WTC11 (cell line): Measurements from ENCODE around the gene FOXG1.

ENCODE experiments used
- MXD4 ChIP-seq: fragments of 250-450 bp; sonication (Bioruptor Pico); IDR thresholded peaks from 2 replicates; pipeline ENCODE4 v1.8.0; 2021; ENCODE audit warnings: mild to moderate bottlenecking, moderate library complexity, borderline replicate concordance
- TF ChIP-seq, protein P1 (sequence below): fragments of 200-600 bp; IDR thresholded peaks from 2 replicates; pipeline ENCODE4 v1.8.0; 2022; ENCODE audit warnings: antibody characterized with exemption

DNA sequence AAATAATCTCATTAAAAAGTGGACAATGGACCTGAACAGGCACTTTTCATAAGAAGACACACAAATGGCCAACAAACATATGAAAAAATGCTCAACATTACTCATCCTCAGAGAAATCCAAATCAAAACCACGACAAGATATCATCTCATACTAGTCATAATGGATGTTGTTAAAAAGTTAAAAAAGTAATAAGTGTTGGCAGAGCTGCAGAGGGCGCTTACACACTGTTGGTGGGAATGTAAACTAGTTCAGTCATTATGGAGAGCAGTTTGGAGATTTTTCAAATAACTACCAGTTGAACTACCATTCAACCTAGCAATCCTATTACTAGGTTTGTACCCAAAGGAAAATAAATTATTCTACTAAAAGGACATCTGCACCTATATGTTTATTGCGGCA lies 47.2 kb downstream of the FOXG1 start:
- TF ChIP-seq, protein P1, sequence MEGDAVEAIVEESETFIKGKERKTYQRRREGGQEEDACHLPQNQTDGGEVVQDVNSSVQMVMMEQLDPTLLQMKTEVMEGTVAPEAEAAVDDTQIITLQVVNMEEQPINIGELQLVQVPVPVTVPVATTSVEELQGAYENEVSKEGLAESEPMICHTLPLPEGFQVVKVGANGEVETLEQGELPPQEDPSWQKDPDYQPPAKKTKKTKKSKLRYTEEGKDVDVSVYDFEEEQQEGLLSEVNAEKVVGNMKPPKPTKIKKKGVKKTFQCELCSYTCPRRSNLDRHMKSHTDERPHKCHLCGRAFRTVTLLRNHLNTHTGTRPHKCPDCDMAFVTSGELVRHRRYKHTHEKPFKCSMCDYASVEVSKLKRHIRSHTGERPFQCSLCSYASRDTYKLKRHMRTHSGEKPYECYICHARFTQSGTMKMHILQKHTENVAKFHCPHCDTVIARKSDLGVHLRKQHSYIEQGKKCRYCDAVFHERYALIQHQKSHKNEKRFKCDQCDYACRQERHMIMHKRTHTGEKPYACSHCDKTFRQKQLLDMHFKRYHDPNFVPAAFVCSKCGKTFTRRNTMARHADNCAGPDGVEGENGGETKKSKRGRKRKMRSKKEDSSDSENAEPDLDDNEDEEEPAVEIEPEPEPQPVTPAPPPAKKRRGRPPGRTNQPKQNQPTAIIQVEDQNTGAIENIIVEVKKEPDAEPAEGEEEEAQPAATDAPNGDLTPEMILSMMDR: no peak
- TF ChIP-seq MXD4 (CRISPR knock-in tag): no peak
